ENCODE results near the gene NUDT3. TPM values are rescaled to one million over a fixed set of nuclear protein-coding genes. Genes with fewer than 3 reads are reported as not detected.

The NUDT3 gene
- total RNA-seq, 1 experiment from 2014 or later = 25.2 TPM

DNA sequence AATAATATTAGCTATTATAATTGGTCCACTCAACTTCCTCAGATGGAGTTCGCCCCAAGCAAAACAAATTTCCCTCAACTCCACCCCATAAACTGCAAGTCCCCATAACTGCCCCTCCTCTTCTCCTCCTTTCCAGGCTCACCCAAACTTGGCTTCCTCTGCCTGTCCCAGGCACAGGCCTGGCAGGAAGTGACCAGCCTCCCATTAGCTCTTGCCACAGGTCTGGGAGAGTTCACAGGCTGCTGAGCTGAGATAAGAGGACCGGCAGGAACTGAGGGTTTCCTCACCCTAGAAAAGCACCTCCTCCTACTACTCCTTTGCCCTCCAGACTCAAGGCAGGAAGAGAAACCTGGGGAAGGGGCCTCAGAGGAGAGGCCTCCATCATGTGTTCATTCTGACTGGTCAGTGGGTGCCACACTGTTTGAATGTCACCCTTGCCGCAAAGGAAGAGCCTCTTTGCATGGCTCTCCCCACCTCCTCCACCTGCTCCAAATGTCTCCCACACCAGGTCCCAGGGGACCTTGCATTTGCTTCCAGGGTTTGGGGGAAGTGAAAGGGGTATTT lies 119.1 kb downstream of the NUDT3 start:
- no peak overlapping the region for H3K4me2 ChIP-seq (ENCODE audit: low read length)
- no peak overlapping the region for H3K27ac ChIP-seq (ENCODE audit: low read depth, low read length)
- H2AFZ ChIP-seq (ENCODE audit: low read depth, low read length, poor library complexity, severe bottlenecking) = no peak overlapping the region
- H4K20me1 ChIP-seq (ENCODE audit: insufficient read depth) = no peaks in the 10 kb centered on the region
- no peak for ATAC-seq
- no peaks in the 10 kb centered on the region for H3K9me2 ChIP-seq (ENCODE audit: insufficient read depth)
- H3K4me1 ChIP-seq (ENCODE audit: control insufficient read depth in 1 of 2, insufficient read depth in 2 of 2, low read length in 2 of 2) = no peaks in the 10 kb centered on the region
- POLR2A ChIA-PET = no interaction called here
- H3K4me3 ChIP-seq (replicated peaks in 1 of 2; ENCODE audit: low read depth in 1 of 2, low read length in 2 of 2) = no peak overlapping the region
- CTCF ChIA-PET = no interaction called here
- DNase-seq (ENCODE audit: low read depth, low spot score) = no peak
- H3K79me2 ChIP-seq (ENCODE audit: insufficient read depth, low read length) = no peaks in the 10 kb centered on the region
- H3K27me3 ChIP-seq (ENCODE audit: insufficient read depth, low read length) = no peaks in the 10 kb centered on the region
- no TSS peak for BruUV-seq (replicated peaks)
- no peaks in the 10 kb centered on the region for H3K36me3 ChIP-seq (ENCODE audit: control insufficient read depth in 1 of 2, insufficient read depth in 2 of 2, low read length in 2 of 2)
- TF ChIP-seq ZBTB33 (IDR thresholded peaks at IDR 0.05; ENCODE audit: extremely low read depth, insufficient replicate concordance, low read length) (no peak), ZFX (IDR thresholded peaks at IDR 0.05) (no peak), SRF (IDR thresholded peaks at IDR 0.05; ENCODE audit: low read depth) (no peak), SP1 (IDR thresholded peaks at IDR 0.05; ENCODE audit: low read depth) (no peak), CTCF (IDR thresholded peaks at IDR 0.05 in 2 of 3, conservative IDR thresholded peaks at IDR 0.05 in 1 of 3; ENCODE audit: borderline replicate concordance in 1 of 3, insufficient read depth in 1 of 3, low read depth in 2 of 3, low read length in 2 of 3) (no peak), FOSL1 (IDR thresholded peaks at IDR 0.05; ENCODE audit: low read depth) (no peak), JUND (IDR thresholded peaks at IDR 0.05) (no peak), ELF1 (IDR thresholded peaks at IDR 0.05; ENCODE audit: borderline replicate concordance, low read depth) (no peak), POLR2A (IDR thresholded peaks at IDR 0.05; ENCODE audit: borderline replicate concordance, extremely low read depth, insufficient read depth, insufficient read length) (no peak), TCF7L2 (IDR thresholded peaks at IDR 0.05; ENCODE audit: borderline replicate concordance, extremely low read depth, insufficient read depth, insufficient read length) (no peak), EZH2phosphoT487 (IDR thresholded peaks at IDR 0.05; ENCODE audit: borderline replicate concordance) (no peak), EZH2 (IDR thresholded peaks at IDR 0.05) (no peak), YY1 (IDR thresholded peaks at IDR 0.05; ENCODE audit: extremely low read depth, insufficient replicate concordance, low read depth, low read length) (no peak), CEBPB (IDR thresholded peaks at IDR 0.05; ENCODE audit: low read depth) (no peak), ZNF274 (IDR thresholded peaks at IDR 0.05; ENCODE audit: low read depth, low read length) (no peak), SIN3A (IDR thresholded peaks at IDR 0.05; ENCODE audit: low read depth) (no peak), EGR1 (IDR thresholded peaks at IDR 0.05; ENCODE audit: low read depth) (no peak), CBX3 (IDR thresholded peaks at IDR 0.05; ENCODE audit: low read depth) (no peak)
- TF ChIP-seq, protein P1, sequence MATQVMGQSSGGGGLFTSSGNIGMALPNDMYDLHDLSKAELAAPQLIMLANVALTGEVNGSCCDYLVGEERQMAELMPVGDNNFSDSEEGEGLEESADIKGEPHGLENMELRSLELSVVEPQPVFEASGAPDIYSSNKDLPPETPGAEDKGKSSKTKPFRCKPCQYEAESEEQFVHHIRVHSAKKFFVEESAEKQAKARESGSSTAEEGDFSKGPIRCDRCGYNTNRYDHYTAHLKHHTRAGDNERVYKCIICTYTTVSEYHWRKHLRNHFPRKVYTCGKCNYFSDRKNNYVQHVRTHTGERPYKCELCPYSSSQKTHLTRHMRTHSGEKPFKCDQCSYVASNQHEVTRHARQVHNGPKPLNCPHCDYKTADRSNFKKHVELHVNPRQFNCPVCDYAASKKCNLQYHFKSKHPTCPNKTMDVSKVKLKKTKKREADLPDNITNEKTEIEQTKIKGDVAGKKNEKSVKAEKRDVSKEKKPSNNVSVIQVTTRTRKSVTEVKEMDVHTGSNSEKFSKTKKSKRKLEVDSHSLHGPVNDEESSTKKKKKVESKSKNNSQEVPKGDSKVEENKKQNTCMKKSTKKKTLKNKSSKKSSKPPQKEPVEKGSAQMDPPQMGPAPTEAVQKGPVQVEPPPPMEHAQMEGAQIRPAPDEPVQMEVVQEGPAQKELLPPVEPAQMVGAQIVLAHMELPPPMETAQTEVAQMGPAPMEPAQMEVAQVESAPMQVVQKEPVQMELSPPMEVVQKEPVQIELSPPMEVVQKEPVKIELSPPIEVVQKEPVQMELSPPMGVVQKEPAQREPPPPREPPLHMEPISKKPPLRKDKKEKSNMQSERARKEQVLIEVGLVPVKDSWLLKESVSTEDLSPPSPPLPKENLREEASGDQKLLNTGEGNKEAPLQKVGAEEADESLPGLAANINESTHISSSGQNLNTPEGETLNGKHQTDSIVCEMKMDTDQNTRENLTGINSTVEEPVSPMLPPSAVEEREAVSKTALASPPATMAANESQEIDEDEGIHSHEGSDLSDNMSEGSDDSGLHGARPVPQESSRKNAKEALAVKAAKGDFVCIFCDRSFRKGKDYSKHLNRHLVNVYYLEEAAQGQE (IDR thresholded peaks at IDR 0.05; ENCODE audit: low read depth) = no peak
- TF ChIP-seq, protein P2, sequence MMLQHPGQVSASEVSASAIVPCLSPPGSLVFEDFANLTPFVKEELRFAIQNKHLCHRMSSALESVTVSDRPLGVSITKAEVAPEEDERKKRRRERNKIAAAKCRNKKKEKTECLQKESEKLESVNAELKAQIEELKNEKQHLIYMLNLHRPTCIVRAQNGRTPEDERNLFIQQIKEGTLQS (IDR thresholded peaks at IDR 0.05) = no peak
- no peak overlapping the region for H3K9ac ChIP-seq (ENCODE audit: low read length)
- no peaks in the 10 kb centered on the region for H3K9me3 ChIP-seq (ENCODE audit: control insufficient read depth in 1 of 2, insufficient read depth in 1 of 2, low read depth in 1 of 2, low read length in 2 of 2)
- intact Hi-C loops (cut with micrococcal nuclease) = no loop called here
- RAD21 ChIA-PET (ENCODE audit: low non-redundant PET in 1 of 2, low total read pairs in 2 of 2, uncharacterized antibody in 2 of 2, unreplicated experiment in 2 of 2) = no interaction called here

All from HCT116 (cell line).